ENCODE results near the gene IFT43.
"Not testable (repeated sequence)": the region's sequence is repeated elsewhere in the genome, so short reads cannot be mapped to it uniquely, and the experiment has no call there.

Gene IFT43

GRCh38 chr14:75981426-75982265, 3.9 kb upstream of the IFT43 start, which contains the start of gene TGFB3:
Gene TGFB3, minus strand, starts transcription at chr14:75981995. Its CDS starts 1,102 bp downstream, at chr14:75980893.
- DNase-seq = peak; percentile 46 to 54

GRCh38 chr14:75982266-75983018, 3.1 kb upstream of the IFT43 start:
- peak; percentile 66 to 77 for DNase-seq

- DNase-seq = no peak
Observed at GRCh38 chr14:75983019-75983358, 2.6 kb upstream of the IFT43 start.

- DNase-seq = peak in 1 of 2 experiments; percentile 9
Observed at GRCh38 chr14:75984674-75985073, 889 bp upstream of the IFT43 start.

GRCh38 chr14:75986439-75986765, 839 bp downstream of the IFT43 start:
- no peak for DNase-seq

- no peak for DNase-seq
Observed at GRCh38 chr14:75987201-75987970, 1.8 kb downstream of the IFT43 start.

GRCh38 chr14:75989134-75989533, 3.6 kb downstream of the IFT43 start:
- DNase-seq = no peak

- no peak for DNase-seq
Observed at GRCh38 chr14:75990297-75990696, 4.7 kb downstream of the IFT43 start.

- DNase-seq = no peak
Observed at GRCh38 chr14:75991753-75992152, 6.2 kb downstream of the IFT43 start.

- DNase-seq = no peak
Observed at GRCh38 chr14:75993567-75994041, 8.0 kb downstream of the IFT43 start.

- DNase-seq = no peak
Observed at GRCh38 chr14:75995372-75996041, 9.9 kb downstream of the IFT43 start.

- DNase-seq = no peak
Observed at GRCh38 chr14:75996488-75996887, 10.9 kb downstream of the IFT43 start.

GRCh38 chr14:75999511-76000190, 14.1 kb downstream of the IFT43 start:
- DNase-seq = no peak

- no peak for DNase-seq
Observed at GRCh38 chr14:76002383-76002782, 16.8 kb downstream of the IFT43 start.

- no peak for DNase-seq
Observed at GRCh38 chr14:76006253-76006652, 20.7 kb downstream of the IFT43 start.

GRCh38 chr14:76007379-76007778, 21.8 kb downstream of the IFT43 start:
- no peak for DNase-seq

- no peak for DNase-seq
Observed at GRCh38 chr14:76007852-76008251, 22.3 kb downstream of the IFT43 start.

GRCh38 chr14:76009627-76010026, 24.1 kb downstream of the IFT43 start:
- not testable (repeated sequence) for DNase-seq

- no peak for DNase-seq
Observed at GRCh38 chr14:76011930-76012329, 26.4 kb downstream of the IFT43 start.

- no peak for DNase-seq
Observed at GRCh38 chr14:76012354-76012753, 26.8 kb downstream of the IFT43 start.

- DNase-seq = no peak
Observed at GRCh38 chr14:76015191-76015590, 29.6 kb downstream of the IFT43 start.

- DNase-seq = no peak
Observed at GRCh38 chr14:76015668-76016067, 30.1 kb downstream of the IFT43 start.
